Tibial nerve (tissue), 3 donors: ENCODE results near the gene MET.

Experiments used
- POLR2A ChIP-seq, 2 donors: fragments of 450-650 bp; IDR thresholded peaks; one replicate each; pipeline ENCODE4 v1.6.1; 2017; ENCODE audit warnings: antibody characterized with exemption in 2 of 2, mild to moderate bottlenecking in 2 of 2, moderate library complexity in 2 of 2
- TF ChIP-seq, protein P1 (sequence below), 5 experiments: fragments of 200-600 bp in 3 of 5; fragments of 450-650 bp in 2 of 5; sonication (generic) in 3 of 5; IDR thresholded peaks; one replicate each; pipeline ENCODE4 v1.5.1; 2016 to 2019; ENCODE audit warnings: antibody characterized with exemption in 5 of 5, mild to moderate bottlenecking in 3 of 5, moderate library complexity in 2 of 5

DNA sequence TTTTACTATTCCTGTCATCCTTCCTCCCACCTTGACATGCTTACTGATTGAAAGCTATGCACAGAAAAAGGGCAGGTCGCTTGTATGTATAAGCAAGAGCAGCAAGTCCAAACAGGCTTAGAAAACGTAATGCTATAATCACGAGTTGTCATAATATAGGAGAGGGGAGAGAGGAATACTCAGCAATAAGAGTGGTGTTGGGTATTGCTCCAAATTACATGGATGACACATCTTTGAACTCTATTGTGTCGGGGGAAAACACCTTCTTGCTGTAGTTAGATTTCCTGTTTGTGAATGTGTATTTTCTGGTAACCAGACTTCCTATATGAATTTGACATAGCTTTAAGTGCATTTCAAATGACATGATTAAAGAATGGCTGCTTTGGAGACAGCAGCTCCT is 7.5 kb downstream of the MET start:
- no peak for TF ChIP-seq POLR2A (IDR thresholded peaks at IDR 0.05)
- TF ChIP-seq, protein P1, sequence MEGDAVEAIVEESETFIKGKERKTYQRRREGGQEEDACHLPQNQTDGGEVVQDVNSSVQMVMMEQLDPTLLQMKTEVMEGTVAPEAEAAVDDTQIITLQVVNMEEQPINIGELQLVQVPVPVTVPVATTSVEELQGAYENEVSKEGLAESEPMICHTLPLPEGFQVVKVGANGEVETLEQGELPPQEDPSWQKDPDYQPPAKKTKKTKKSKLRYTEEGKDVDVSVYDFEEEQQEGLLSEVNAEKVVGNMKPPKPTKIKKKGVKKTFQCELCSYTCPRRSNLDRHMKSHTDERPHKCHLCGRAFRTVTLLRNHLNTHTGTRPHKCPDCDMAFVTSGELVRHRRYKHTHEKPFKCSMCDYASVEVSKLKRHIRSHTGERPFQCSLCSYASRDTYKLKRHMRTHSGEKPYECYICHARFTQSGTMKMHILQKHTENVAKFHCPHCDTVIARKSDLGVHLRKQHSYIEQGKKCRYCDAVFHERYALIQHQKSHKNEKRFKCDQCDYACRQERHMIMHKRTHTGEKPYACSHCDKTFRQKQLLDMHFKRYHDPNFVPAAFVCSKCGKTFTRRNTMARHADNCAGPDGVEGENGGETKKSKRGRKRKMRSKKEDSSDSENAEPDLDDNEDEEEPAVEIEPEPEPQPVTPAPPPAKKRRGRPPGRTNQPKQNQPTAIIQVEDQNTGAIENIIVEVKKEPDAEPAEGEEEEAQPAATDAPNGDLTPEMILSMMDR (IDR thresholded peaks at IDR 0.05) = no peak
